GM12873 (cell line): ENCODE measurements around the gene NTPCR.

Experiments used
- TF ChIP-seq, protein P1 (sequence below): IDR thresholded peaks from 2 replicates; pipeline ENCODE4 v1.5.1; 2012; ENCODE audit warnings: low read depth, mild to moderate bottlenecking, moderate library complexity, low read length, control low read depth; ENCODE audit not compliant: insufficient read depth; ENCODE audit errors: missing control alignments

Gene NTPCR

DNA sequence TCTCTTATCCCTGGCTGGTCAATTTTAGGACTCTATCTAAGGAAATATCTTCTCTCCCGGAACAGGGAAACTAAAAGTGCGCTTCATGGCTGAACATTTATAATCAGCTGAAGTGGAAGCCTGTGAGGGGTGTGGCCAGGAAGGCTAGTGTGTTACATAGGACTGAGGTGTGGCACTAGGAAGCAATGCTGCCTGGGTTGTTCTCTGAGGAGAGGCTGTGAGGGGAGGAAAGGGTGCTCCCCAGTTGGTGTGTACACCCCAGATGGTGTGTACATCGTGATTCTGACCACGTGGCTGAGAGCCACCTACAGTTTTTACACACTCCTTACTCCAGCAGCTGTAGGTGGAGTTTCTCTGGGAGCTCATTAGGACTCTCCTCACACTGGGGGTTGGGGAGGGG is 16.3 kb downstream of the NTPCR start:
- TF ChIP-seq, protein P1, sequence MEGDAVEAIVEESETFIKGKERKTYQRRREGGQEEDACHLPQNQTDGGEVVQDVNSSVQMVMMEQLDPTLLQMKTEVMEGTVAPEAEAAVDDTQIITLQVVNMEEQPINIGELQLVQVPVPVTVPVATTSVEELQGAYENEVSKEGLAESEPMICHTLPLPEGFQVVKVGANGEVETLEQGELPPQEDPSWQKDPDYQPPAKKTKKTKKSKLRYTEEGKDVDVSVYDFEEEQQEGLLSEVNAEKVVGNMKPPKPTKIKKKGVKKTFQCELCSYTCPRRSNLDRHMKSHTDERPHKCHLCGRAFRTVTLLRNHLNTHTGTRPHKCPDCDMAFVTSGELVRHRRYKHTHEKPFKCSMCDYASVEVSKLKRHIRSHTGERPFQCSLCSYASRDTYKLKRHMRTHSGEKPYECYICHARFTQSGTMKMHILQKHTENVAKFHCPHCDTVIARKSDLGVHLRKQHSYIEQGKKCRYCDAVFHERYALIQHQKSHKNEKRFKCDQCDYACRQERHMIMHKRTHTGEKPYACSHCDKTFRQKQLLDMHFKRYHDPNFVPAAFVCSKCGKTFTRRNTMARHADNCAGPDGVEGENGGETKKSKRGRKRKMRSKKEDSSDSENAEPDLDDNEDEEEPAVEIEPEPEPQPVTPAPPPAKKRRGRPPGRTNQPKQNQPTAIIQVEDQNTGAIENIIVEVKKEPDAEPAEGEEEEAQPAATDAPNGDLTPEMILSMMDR: no peak

DNA sequence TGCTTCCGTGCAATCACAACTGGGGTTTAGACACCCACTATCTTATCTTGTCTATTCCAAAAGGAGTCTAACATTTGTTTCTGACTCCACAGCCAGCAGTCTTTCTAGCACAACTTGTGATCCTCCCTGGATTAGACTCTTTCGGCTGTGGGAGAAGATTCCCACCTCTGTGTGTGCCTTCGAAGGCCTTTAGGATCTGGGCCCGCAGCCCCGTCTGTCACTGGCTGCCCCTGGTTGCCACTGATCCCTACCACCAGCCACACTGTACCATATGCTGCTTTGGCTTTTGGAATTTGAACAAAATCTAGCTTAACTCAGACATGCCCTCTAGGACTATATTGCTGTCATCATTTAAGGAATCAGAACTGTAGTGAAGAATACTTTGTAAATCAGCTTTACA is 18.0 kb downstream of the NTPCR start:
- TF ChIP-seq, protein P1: no peak

DNA sequence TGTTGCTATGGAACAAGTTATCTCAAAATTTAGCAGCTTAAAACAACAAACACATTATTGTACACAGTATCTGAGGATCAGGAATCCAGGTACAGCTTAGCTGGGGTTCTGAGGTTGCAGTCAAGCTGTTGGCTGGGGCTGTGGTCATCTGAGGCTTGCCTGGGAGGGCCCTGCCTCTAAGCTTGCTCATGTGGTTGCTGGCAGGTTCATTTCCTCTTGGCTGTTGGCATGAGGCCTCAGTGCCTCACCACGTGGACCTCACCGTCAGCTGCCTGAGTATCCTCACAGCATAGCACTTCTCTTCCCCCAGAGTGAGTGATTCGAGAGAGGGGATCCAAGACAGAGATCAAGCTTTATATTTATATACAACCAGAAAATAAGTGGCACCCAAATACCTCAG is 18.6 kb downstream of the NTPCR start:
- TF ChIP-seq, protein P1: no peak

DNA sequence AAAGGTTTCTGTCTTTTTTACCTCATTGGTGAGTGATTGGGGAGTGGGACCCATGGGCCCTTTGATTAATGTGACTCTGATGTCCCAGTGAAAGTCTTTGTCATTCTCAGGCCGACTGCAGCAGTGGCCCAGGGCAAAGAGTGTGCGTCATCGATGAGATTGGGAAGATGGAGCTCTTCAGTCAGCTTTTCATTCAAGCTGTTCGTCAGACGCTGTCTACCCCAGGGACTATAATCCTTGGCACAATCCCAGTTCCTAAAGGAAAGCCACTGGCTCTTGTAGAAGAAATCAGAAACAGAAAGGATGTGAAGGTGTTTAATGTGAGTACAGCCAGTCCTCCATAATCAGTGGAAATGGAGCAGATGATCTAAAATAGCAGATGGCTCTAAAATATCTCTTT is 19.4 kb downstream of the NTPCR start:
- TF ChIP-seq, protein P1: no peak

DNA sequence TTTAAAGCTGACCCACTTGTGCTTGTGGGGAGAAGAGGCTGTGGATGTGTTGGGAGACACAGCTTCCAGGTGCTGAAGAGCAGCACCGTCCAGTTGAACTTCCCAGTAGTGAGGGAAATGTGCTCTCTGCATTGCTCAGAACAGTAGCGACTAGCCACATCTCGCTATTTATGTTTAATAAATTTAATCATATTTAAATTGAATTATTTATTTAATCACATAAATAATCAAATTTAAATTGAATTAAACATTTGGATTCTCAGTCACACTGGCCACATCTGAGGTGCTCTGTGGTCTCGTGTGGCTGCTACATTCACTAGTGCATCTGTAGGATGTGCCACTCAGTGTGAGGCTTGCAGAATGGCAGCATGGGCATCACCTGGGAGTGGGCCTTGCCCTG is 20.1 kb downstream of the NTPCR start:
- TF ChIP-seq, protein P1: no peak

DNA sequence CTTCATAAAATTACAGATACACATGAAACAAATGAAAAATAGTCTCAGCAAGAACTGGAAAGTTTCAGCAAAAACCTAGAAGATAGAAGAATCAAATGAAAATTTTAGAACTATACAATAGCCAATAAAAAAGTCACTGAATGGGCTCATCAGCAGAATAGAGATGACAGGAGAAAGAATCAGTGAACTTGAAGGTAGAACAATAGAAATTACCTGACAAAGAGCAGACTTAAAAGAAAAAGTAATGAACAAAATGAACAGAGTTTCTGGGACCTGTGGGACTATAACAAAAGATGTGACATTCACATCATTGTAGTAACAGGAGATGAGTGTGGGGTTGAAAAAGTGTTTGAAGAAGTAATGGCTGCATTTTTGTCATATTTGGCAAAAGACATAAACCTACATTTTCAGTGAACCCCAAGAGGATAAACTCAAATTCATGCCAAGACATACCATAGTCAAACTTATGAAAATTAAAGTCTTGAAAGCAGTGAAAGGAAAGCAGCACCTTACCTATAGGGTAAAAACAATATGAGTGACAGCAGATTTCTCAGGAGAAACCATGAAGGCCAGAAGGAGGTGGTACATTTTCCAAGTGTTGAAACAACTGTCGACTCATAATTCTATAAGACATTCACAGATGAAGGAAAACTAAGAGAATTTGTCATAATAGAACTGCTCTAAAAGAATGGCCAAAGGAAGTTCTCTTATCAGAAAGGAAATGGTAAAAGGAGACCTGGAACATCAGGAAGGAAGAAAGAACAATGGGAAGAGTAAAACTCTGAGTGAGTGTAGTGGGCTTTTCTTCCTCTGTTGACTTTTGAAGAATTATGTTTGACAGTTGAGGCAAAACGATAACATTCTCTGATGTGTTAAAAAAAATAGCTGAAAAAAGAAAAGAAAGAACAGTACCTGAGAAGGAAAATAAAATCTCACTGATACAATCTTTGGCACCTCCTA is 23.5 kb downstream of the NTPCR start:
- TF ChIP-seq, protein P1: no peak

DNA sequence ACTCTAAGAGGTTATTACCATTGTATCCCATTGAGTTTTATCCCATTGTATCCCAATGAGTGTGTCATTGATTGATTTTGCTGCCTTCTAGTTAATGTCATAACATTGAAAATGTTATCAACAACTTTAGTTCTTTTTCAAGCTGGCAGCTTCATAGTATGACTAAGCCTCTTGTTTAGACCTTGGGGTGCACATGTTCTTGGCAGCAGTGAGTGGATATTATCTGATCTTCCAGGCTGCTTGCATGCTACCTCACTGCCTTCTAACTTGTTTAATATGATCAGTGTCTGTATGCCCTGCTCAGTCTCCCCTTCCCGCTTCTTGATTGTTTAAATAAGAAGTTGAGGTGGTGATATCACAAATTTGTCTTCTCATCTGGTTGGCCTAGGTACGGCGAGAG is 24.6 kb downstream of the NTPCR start:
- TF ChIP-seq, protein P1: no peak
